ENCODE data around the gene TIGD7. TPM values are rescaled to one million over a fixed set of nuclear protein-coding genes. Genes with fewer than 3 reads are reported as not detected.

Gene TIGD7
- polyA plus RNA-seq, 1 experiment: 2.0 TPM

DNA sequence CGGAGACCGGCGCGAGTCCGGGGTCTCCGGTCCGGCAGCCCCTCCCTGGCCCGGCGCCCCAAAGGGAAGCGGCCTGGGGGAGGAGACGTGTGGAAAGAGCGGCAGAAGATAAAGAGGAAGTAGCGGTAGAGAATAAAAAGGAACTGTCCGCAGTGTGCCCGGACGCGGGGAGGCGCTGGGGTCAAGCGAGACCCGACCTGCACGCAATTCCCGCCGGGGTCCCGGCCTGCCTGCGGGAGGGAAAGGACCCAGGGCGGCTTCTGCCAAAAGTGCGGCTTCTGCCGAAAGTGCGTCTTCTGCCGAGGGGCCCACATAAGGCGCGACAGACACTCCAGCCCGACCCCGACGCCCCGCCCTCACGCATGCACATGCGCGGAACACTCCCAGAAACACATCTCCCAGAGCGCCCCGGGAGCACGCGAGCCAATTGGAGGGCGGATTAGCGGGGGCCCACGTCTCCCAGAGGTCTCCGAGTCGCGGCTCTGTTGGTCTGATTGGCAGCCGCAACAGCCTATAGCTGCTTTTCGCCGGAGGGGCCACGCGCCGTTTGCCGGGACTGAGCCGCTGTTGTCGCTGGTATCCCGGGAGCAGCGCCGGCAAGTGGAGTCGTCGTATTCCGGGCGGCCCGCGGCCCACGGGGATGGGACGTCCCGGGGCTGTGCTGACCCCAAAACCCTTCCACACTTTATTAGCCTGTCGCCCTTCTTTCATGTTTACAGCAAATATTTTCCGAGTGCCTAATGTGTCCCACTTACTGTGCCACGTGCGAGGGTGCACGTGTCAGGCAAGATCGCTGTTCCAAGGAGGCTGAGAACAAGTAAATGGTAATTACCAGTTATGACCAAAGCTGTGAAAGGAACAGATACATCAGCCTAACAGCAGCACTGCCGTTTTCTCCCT is 40.8 kb downstream of the TIGD7 start:
- POLR2A ChIA-PET: no interaction called here
- Histone ChIP-seq H3K27me3 (ENCODE audit: control insufficient read depth, insufficient read depth, low read length) (no peaks in the 10 kb centered on the region), H3K36me3 (ENCODE audit: control insufficient read depth, insufficient read depth, low read length) (no peaks in the 10 kb centered on the region), H3K4me3 (ENCODE audit: low read depth, low read length) (peak overlapping the region; percentile 91)
- TF ChIP-seq, protein P1, sequence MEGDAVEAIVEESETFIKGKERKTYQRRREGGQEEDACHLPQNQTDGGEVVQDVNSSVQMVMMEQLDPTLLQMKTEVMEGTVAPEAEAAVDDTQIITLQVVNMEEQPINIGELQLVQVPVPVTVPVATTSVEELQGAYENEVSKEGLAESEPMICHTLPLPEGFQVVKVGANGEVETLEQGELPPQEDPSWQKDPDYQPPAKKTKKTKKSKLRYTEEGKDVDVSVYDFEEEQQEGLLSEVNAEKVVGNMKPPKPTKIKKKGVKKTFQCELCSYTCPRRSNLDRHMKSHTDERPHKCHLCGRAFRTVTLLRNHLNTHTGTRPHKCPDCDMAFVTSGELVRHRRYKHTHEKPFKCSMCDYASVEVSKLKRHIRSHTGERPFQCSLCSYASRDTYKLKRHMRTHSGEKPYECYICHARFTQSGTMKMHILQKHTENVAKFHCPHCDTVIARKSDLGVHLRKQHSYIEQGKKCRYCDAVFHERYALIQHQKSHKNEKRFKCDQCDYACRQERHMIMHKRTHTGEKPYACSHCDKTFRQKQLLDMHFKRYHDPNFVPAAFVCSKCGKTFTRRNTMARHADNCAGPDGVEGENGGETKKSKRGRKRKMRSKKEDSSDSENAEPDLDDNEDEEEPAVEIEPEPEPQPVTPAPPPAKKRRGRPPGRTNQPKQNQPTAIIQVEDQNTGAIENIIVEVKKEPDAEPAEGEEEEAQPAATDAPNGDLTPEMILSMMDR (IDR thresholded peaks at IDR 0.05; ENCODE audit: insufficient read depth, low read depth, low read length): peak; percentile 36; the same call in 1 of the 2 replicates
- CTCF ChIA-PET: interaction anchor here (0.8 to 2.0 kb wide), 4 partner anchors 8 to 238 kb away, joined by 3 to 9 read pairs (median 4); partner anchors contain the start of genes MEFV and ZNF263
- peak; percentile 86 for DNase-seq (ENCODE audit: low read depth)

DNA sequence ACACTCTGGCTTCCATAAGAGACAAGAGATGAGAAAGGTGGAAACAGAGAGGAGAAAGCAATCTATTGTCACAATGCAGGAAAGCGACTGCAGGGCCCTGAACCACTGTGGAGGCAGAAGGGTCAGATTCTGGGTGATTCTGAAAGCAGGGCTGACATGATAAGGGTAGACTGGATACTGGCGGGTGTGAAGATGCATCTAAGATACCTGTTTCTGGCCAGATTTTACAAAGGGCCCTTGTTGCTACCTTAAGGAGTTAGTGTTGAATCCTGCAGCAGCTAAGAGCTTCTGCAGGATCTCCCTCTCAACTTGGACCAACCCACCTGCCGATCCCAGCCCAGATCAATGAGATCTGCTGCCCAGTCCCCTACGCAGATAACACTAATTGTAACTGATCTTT is 42.7 kb downstream of the TIGD7 start:
- no peak overlapping the region for H3K4me3 ChIP-seq (ENCODE audit: low read depth, low read length)
- no peak for DNase-seq (ENCODE audit: low read depth)
- ChIA-PET CTCF (interaction anchor here (0.9 kb wide), 1 partner anchor 12 kb away, joined by 4 read pairs; no protein-coding TSS in a partner anchor), POLR2A (no interaction called here)
- TF ChIP-seq, protein P1 (IDR thresholded peaks at IDR 0.05; ENCODE audit: insufficient read depth, low read depth, low read length): no peak
- no peaks in the 10 kb centered on the region for H3K27me3 ChIP-seq (ENCODE audit: control insufficient read depth, insufficient read depth, low read length)
- H3K36me3 ChIP-seq (ENCODE audit: control insufficient read depth, insufficient read depth, low read length): no peaks in the 10 kb centered on the region

DNA sequence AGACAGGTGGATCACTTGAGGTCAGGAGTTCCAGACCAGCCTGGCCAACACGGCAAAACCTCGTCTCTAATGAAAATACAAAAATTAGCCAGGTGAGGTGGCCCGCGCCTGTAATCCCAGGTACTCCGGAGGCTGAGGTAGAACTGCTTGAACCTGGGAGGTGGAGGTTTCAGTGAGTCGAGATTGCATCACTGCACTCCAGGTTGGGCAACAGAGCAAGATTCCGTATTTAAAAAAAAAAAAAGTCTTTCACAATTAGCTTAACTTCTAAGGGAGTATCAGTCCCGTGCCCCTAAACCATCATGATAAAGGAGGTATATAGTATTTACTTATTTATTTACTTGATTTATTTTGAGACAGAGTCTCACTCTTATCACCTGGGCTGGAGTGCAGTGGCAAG is 45.4 kb downstream of the TIGD7 start:
- no peak for DNase-seq (ENCODE audit: low read depth)
- TF ChIP-seq, protein P1 (IDR thresholded peaks at IDR 0.05; ENCODE audit: insufficient read depth, low read depth, low read length): no peak
- POLR2A ChIA-PET: no interaction called here
- no peaks in the 10 kb centered on the region for H3K36me3 ChIP-seq (ENCODE audit: control insufficient read depth, insufficient read depth, low read length)
- CTCF ChIA-PET: no interaction called here
- H3K4me3 ChIP-seq (ENCODE audit: low read depth, low read length): no peak overlapping the region
- H3K27me3 ChIP-seq (ENCODE audit: control insufficient read depth, insufficient read depth, low read length): no peaks in the 10 kb centered on the region

DNA sequence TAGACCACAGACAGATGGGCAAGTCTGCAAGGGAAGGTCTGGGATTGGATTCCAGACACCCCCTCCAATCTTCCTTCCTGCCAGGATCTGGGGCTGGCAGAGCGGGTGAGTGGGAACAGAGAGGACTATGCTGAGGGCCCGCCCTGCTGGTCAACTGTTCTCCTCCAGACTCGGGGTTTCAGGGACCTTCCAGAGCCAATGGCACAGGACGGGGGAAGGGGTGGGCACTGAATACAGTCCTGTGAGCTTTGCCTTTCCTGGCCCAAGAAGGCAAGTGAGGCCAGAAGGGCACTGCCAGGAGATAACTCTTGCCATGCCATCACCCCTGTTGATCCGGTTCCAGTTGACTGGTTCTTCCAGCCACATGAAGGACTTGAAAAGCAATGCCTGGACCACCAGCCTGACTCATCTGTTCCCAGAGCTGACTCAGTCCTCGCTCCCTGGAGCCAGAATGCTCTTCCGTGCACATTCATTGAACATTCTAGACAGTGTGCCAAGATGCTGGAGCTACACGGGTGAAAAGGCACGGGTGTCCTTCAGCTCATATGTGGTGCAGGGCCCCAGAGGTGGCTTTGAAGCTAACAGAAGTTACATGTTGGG is 48.3 kb downstream of the TIGD7 start:
- Histone ChIP-seq H3K27me3 (ENCODE audit: control insufficient read depth, insufficient read depth, low read length) (0 out of 2 replicates have a peak, but pooled peaks cover 3% of the 10 kb centered on the region), H3K36me3 (ENCODE audit: control insufficient read depth, insufficient read depth, low read length) (no peaks in the 10 kb centered on the region), H3K4me3 (ENCODE audit: low read depth, low read length) (no peak overlapping the region)
- no peak for DNase-seq (ENCODE audit: low read depth)
- POLR2A ChIA-PET: no interaction called here
- TF ChIP-seq, protein P1 (IDR thresholded peaks at IDR 0.05; ENCODE audit: insufficient read depth, low read depth, low read length): no peak
- CTCF ChIA-PET: interaction anchor here (2.8 kb wide), 1 partner anchor 10 kb away, joined by 14 read pairs; no protein-coding TSS in a partner anchor
